ENCODE data around the gene EIF5. TPM values are rescaled to one million over a fixed set of nuclear protein-coding genes. Genes with fewer than 3 reads are reported as not detected.

EIF5 gene
- total and polyA plus RNA-seq, 2 of the 8 experiments (the other 6 are each of a cell fraction or from before 2014, with no cell fraction given): 179 to 323 TPM

Small RNA genes within 50 kb of the gene (small RNA-seq; reads per million reads assigned to genes)
- 23.3 reads per million, percentile 93 among the genes with 10 or more reads in this experiment for gene SNORA28 (ENCODE audit: insufficient read depth)

Other genes starting within 250 kb of the EIF5 start
- gene EXOC3L4, start 239.5 kb upstream of the EIF5 start, total RNA-seq (2021; fragmentation: NEBNext Ultra II Directional; extraction: Animal tissue kit (Norgen Biotek cat#: 25700)): 0.45 TPM in 1 of 2 replicates, not detected in the other
- gene EXOC3L4, start 239.5 kb upstream of the EIF5 start, polyA plus RNA-seq (2011; rRNA removed): 0.24 and 0.57 TPM in 2 replicates
- 28.3 and 33.3 TPM in 2 replicates for gene TNFAIP2, start 210.8 kb upstream of the EIF5 start, total RNA-seq (2021; fragmentation: NEBNext Ultra II Directional; extraction: Animal tissue kit (Norgen Biotek cat#: 25700))
- gene TNFAIP2, start 210.8 kb upstream of the EIF5 start, polyA plus RNA-seq (2011; rRNA removed): 34.5 and 37.6 TPM in 2 replicates
- 76.6 and 76.9 TPM in 2 replicates for gene MARK3, start 51.2 kb downstream of the EIF5 start, total RNA-seq (2021; fragmentation: NEBNext Ultra II Directional; extraction: Animal tissue kit (Norgen Biotek cat#: 25700))
- 37.6 and 39.4 TPM in 2 replicates for gene MARK3, start 51.2 kb downstream of the EIF5 start, polyA plus RNA-seq (2011; rRNA removed)
- 538 and 572 TPM in 2 replicates for gene CKB, start 188.6 kb downstream of the EIF5 start, total RNA-seq (2021; fragmentation: NEBNext Ultra II Directional; extraction: Animal tissue kit (Norgen Biotek cat#: 25700))
- 950 and 1,969 TPM in 2 replicates for gene CKB, start 188.6 kb downstream of the EIF5 start, polyA plus RNA-seq (2011; rRNA removed)
- gene TRMT61A, start 195.0 kb downstream of the EIF5 start, total RNA-seq (2021; fragmentation: NEBNext Ultra II Directional; extraction: Animal tissue kit (Norgen Biotek cat#: 25700)): 15.1 and 15.8 TPM in 2 replicates
- 19.0 and 29.7 TPM in 2 replicates for gene TRMT61A, start 195.0 kb downstream of the EIF5 start, polyA plus RNA-seq (2011; rRNA removed)
- 29.2 and 29.5 TPM in 2 replicates for gene BAG5, start 228.4 kb downstream of the EIF5 start, total RNA-seq (2021; fragmentation: NEBNext Ultra II Directional; extraction: Animal tissue kit (Norgen Biotek cat#: 25700))
- 5.9 and 7.4 TPM in 2 replicates for gene BAG5, start 228.4 kb downstream of the EIF5 start, polyA plus RNA-seq (2011; rRNA removed)
- gene COA8, start 228.7 kb downstream of the EIF5 start, total RNA-seq (2021; fragmentation: NEBNext Ultra II Directional; extraction: Animal tissue kit (Norgen Biotek cat#: 25700)): 35.0 and 35.5 TPM in 2 replicates
- 5.9 and 7.1 TPM in 2 replicates for gene COA8, start 228.7 kb downstream of the EIF5 start, polyA plus RNA-seq (2011; rRNA removed)